Endothelial cell of umbilical vein (primary cell): ENCODE measurements around the gene VWA8. TPM values are rescaled to one million over a fixed set of nuclear protein-coding genes. Genes with fewer than 3 reads are reported as not detected.

Experiments used
- BruUV-seq: library from RNA; stranded (reverse); fragments of 400-500 nt; replicated peaks from 2 replicates; lab custom pipeline; 2021; lab: Mats Ljungman, UMichigan
- CTCF ChIA-PET: fragments of 300-600, 350-600 bp; sonication (Branson Sonifier 250); formaldehyde crosslinking; loops from one replicate; lab custom pipeline; 2021; ENCODE audit warnings: antibody characterized with exemption, inconsistent platforms; lab: Charles Lee
- POLR2A ChIA-PET: fragments of 300-600, 350-600 bp; sonication (Branson Sonifier 250); formaldehyde crosslinking; loops from one replicate; lab custom pipeline; 2021; ENCODE audit warnings: antibody characterized with exemption, inconsistent platforms; lab: Charles Lee
- DNase-seq: peaks from one replicate; pipeline ENCODE4 v3.0.0-alpha.2; 2011; ENCODE audit warnings: low read depth, low spot score
- FAIRE-seq: peaks from 2 replicates; lab custom pipeline; 2011; peaks lifted over from hg19 to GRCh38; lab: Jason Lieb, UNC
- H2AFZ ChIP-seq: 2 replicates; pipeline ENCODE4 v1.6.0; 2012; ENCODE audit warnings: low read depth, low read length, control low read depth, inconsistent platforms
- H3K27ac ChIP-seq: 2 replicates; pipeline ENCODE4 v1.5.1; 2011; ENCODE audit warnings: low read depth, mild to moderate bottlenecking, control low read depth, low read length, moderate library complexity; ENCODE audit not compliant: insufficient read depth
- H3K27me3 ChIP-seq, 2 experiments: 2 replicates each; pipeline versions ENCODE4 v1.6.0 to v1.6.1; 2011; ENCODE audit warnings: low read length in 2 of 2, mixed read lengths in 1 of 2; ENCODE audit not compliant: control insufficient read depth in 2 of 2, insufficient read depth in 2 of 2
- H3K36me3 ChIP-seq, 2 experiments: 2 replicates in 1 of 2; 3 replicates in 1 of 2; pipeline ENCODE4 v1.5.1; 2011; ENCODE audit warnings: low read length in 2 of 2, mild to moderate bottlenecking in 1 of 2, moderate library complexity in 1 of 2; ENCODE audit not compliant: control insufficient read depth in 2 of 2, insufficient read depth in 2 of 2; ENCODE audit errors: extremely low read depth in 1 of 2
- H3K4me1 ChIP-seq: 3 replicates; pipeline ENCODE4 v1.5.1; 2011; ENCODE audit warnings: mild to moderate bottlenecking, low read length; ENCODE audit not compliant: control insufficient read depth, insufficient read depth; ENCODE audit errors: extremely low read depth
- H3K4me2 ChIP-seq: 2 replicates; pipeline ENCODE4 v1.6.1; 2011; ENCODE audit warnings: low read length, control low read depth, mixed read lengths; ENCODE audit not compliant: insufficient read depth
- H3K4me3 ChIP-seq, 3 experiments: fragments of 200-600 bp in 1 of 3; sonication (generic), shearing (Covaris generic) in 1 of 3; replicated peaks in 1 of 3; 2 replicates each; pipeline ENCODE4 v1.5.1; 2011 to 2016; ENCODE audit warnings: control low read depth in 3 of 3, low read length in 3 of 3, mild to moderate bottlenecking in 2 of 3, inconsistent platforms in 1 of 3, low read depth in 1 of 3, moderate library complexity in 1 of 3; ENCODE audit not compliant: insufficient read depth in 1 of 3
- H3K79me2 ChIP-seq: 2 replicates; pipeline ENCODE4 v1.6.0; 2012; ENCODE audit warnings: low read length, inconsistent platforms; ENCODE audit not compliant: control insufficient read depth, insufficient read depth
- H3K9ac ChIP-seq: replicated peaks from 2 replicates; pipeline ENCODE3; 2011; ENCODE audit warnings: low read length, control low read depth; ENCODE audit not compliant: insufficient read depth; ENCODE audit errors: extremely low read depth
- H3K9me1 ChIP-seq: replicated peaks from 3 replicates; pipeline ENCODE4 v1.6.0; 2011; ENCODE audit warnings: mild to moderate bottlenecking, low read length; ENCODE audit not compliant: control insufficient read depth, insufficient read depth; ENCODE audit errors: extremely low read depth
- H3K9me3 ChIP-seq: replicated peaks from 2 replicates; pipeline ENCODE4 v1.5.1; 2012; ENCODE audit warnings: low read length, inconsistent platforms; ENCODE audit not compliant: control insufficient read depth, insufficient read depth
- H4K20me1 ChIP-seq: replicated peaks from 2 replicates; pipeline ENCODE3; 2011; ENCODE audit warnings: mild to moderate bottlenecking, low read length; ENCODE audit not compliant: control insufficient read depth, insufficient read depth; ENCODE audit errors: extremely low read depth
- FOS ChIP-seq: IDR thresholded peaks from 2 replicates; pipeline ENCODE4 v1.6.1; 2011; ENCODE audit warnings: mild to moderate bottlenecking, low read length, moderate library complexity, borderline replicate concordance; ENCODE audit not compliant: insufficient read depth
- GATA2 ChIP-seq: IDR thresholded peaks from 2 replicates; pipeline ENCODE4 v1.7.0; 2011; ENCODE audit warnings: low read depth, mild to moderate bottlenecking, moderate library complexity, mixed read lengths, low read length; ENCODE audit not compliant: insufficient read length, insufficient read depth
- JUN ChIP-seq: IDR thresholded peaks from 2 replicates; pipeline ENCODE4 v1.6.1; 2011; ENCODE audit warnings: borderline replicate concordance, low read depth; ENCODE audit not compliant: insufficient read length, insufficient read depth
- MAX ChIP-seq: IDR thresholded peaks from 2 replicates; pipeline ENCODE4 v1.6.1; 2011; ENCODE audit not compliant: insufficient read depth, insufficient read length
- MYC ChIP-seq: IDR thresholded peaks from one replicate; pipeline ENCODE4 v1.6.1; 2011; ENCODE audit warnings: mild to moderate bottlenecking, low read depth, low read length
- POLR2A ChIP-seq: IDR thresholded peaks from 2 replicates; pipeline ENCODE4 v1.6.1; 2012; ENCODE audit warnings: low read depth, mild to moderate bottlenecking, control low read depth, low read length
- dilution Hi-C: fragments of 300-500 bp; cut with MboI; formaldehyde crosslinking; loops from one replicate; pipeline ENCODE4 v1.15.0; 2019; ENCODE audit warnings: low sequenced_read_pairs; ENCODE audit not compliant: extremely low pct_ligation_motif_present
- intact Hi-C: fragments of 100-400 bp; cut with micrococcal nuclease; formaldehyde crosslinking; loops from one replicate; pipeline ENCODE4 v1.10.0; 2022
- polyA plus RNA-seq, 4 experiments: library from polyadenylated mRNA; depleted of rRNA in 3 of 4; stranded (reverse) in 3 of 4; unstranded in 1 of 4; fragments of >200 nt; gene quantifications; 2 replicates each; pipeline versions ENCODE4 v1.2.1 to v1.2.3, GENCODE V29; 2011 to 2012; ENCODE audit warnings: missing spikeins in 1 of 4
- total RNA-seq: library from RNA; stranded (reverse); gene quantifications from 2 replicates; pipeline ENCODE4 v1.2.3, GENCODE V29; 2021
- TF ChIP-seq, protein P1 (sequence below), 2 donors: IDR thresholded peaks; 1 replicate in 1 of 2; 2 replicates in 1 of 2; pipeline ENCODE4 v1.5.1; 2011; ENCODE audit warnings: low read length in 2 of 2, mild to moderate bottlenecking in 2 of 2, moderate library complexity in 2 of 2, control low read depth in 1 of 2, inconsistent platforms in 1 of 2, low read depth in 1 of 2; ENCODE audit not compliant: insufficient read depth in 1 of 2; ENCODE audit errors: extremely low read depth in 1 of 2

VWA8 gene
- total and polyA plus RNA-seq, 2 donors (not counting 3 experiments of a cell fraction or from before 2014, with no cell fraction given) = 2.9 to 11.3 TPM

DNA sequence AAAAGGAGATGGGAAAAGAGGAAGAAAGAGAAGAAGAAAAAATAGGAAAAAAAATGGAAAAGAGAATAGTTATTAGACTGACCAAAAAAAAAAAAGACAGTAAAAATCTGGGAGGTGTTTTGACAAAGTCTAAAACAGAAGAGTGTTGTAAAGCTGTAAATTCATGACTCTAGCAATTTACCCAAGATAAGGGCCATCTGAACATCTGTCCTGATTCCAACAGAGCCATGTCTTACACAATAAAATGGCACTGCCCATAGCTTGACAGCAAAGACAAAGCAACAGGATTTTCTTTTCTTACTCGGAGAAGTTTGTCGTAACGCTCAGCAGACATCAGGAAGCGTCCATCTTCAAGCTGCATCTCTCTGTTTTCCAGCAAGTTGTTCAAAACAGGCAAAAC lies 69.8 kb downstream of the VWA8 start:
- no peaks in the 10 kb centered on the region for H3K9me1 ChIP-seq
- H3K9me3 ChIP-seq = no peaks in the 10 kb centered on the region
- intact Hi-C loops = no loop called here
- H3K27ac ChIP-seq = no peak overlapping the region
- no peaks in the 10 kb centered on the region for H3K4me1 ChIP-seq
- DNase-seq (no peak), FAIRE-seq (no peak)
- no peak overlapping the region for H3K4me2 ChIP-seq
- no peak for TF ChIP-seq MAX
- no peak for TF ChIP-seq MYC
- TF ChIP-seq JUN = no peak
- TF ChIP-seq POLR2A = no peak
- TF ChIP-seq, protein P1, sequence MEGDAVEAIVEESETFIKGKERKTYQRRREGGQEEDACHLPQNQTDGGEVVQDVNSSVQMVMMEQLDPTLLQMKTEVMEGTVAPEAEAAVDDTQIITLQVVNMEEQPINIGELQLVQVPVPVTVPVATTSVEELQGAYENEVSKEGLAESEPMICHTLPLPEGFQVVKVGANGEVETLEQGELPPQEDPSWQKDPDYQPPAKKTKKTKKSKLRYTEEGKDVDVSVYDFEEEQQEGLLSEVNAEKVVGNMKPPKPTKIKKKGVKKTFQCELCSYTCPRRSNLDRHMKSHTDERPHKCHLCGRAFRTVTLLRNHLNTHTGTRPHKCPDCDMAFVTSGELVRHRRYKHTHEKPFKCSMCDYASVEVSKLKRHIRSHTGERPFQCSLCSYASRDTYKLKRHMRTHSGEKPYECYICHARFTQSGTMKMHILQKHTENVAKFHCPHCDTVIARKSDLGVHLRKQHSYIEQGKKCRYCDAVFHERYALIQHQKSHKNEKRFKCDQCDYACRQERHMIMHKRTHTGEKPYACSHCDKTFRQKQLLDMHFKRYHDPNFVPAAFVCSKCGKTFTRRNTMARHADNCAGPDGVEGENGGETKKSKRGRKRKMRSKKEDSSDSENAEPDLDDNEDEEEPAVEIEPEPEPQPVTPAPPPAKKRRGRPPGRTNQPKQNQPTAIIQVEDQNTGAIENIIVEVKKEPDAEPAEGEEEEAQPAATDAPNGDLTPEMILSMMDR (IDR thresholded peaks at IDR 0.05; ENCODE audit: extremely low read depth in 1 of 2, insufficient read depth in 1 of 2, low read depth in 1 of 2, low read length in 2 of 2) = no peak
- no peak for TF ChIP-seq GATA2
- TF ChIP-seq FOS = no peak
- ChIA-PET POLR2A (no interaction called here), CTCF (interaction anchor here (0.8 to 1.9 kb wide), 5 partner anchors 10 to 223 kb away, joined by 3 to 6 read pairs (median 4); no protein-coding TSS in a partner anchor)
- H2AFZ ChIP-seq = no peak overlapping the region
- BruUV-seq = no TSS peak
- H4K20me1 ChIP-seq = no peaks in the 10 kb centered on the region
- no peaks in the 10 kb centered on the region for H3K36me3 ChIP-seq
- no peak overlapping the region for H3K4me3 ChIP-seq
- dilution Hi-C loops = no loop called here
- H3K9ac ChIP-seq = no peak overlapping the region
- H3K27me3 ChIP-seq = no peaks in the 10 kb centered on the region
- no peaks in the 10 kb centered on the region for H3K79me2 ChIP-seq
